Measurements from ENCODE around the gene WASF3.

The WASF3 gene

GRCh38 chr13:26658448-26659385, 101.2 kb downstream of the WASF3 start:
- Histone ChIP-seq H3K27me3 (ENCODE audit: control insufficient read depth, insufficient read depth, low read length) (no peaks in the 10 kb centered on the region), H3K36me3 (ENCODE audit: control insufficient read depth, insufficient read depth, low read length) (no peaks in the 10 kb centered on the region), H3K9ac (ENCODE audit: low read length) (no peak overlapping the region), H3K27ac (ENCODE audit: low read depth, low read length) (no peak overlapping the region), H3K4me3 (ENCODE audit: low read length) (no peak overlapping the region), H3K4me1 (ENCODE audit: control insufficient read depth, insufficient read depth, low read length) (peaks cover 2% of the 10 kb centered on the region)

- H3K4me3 ChIP-seq (ENCODE audit: low read length): no peak overlapping the region
- H3K36me3 ChIP-seq (ENCODE audit: control insufficient read depth, insufficient read depth, low read length): no peaks in the 10 kb centered on the region
- no peak overlapping the region for H3K9ac ChIP-seq (ENCODE audit: low read length)
- peaks cover 2% of the 10 kb centered on the region for H3K4me1 ChIP-seq (ENCODE audit: control insufficient read depth, insufficient read depth, low read length)
- H3K27ac ChIP-seq (ENCODE audit: low read depth, low read length): no peak overlapping the region
- H3K27me3 ChIP-seq (ENCODE audit: control insufficient read depth, insufficient read depth, low read length): no peaks in the 10 kb centered on the region
These were observed 102.7 kb downstream of the WASF3 start for GRCh38 chr13:26660185-26660584.

GRCh38 chr13:26660766-26661165, 103.3 kb downstream of the WASF3 start:
- H3K27ac ChIP-seq (ENCODE audit: low read depth, low read length): no peak overlapping the region
- H3K9ac ChIP-seq (ENCODE audit: low read length): no peak overlapping the region

GRCh38 chr13:26663791-26664190, 106.3 kb downstream of the WASF3 start:
- no peak overlapping the region for H3K4me3 ChIP-seq (ENCODE audit: low read length)
- no peaks in the 10 kb centered on the region for H3K27me3 ChIP-seq (ENCODE audit: control insufficient read depth, insufficient read depth, low read length)
- no peaks in the 10 kb centered on the region for H3K36me3 ChIP-seq (ENCODE audit: control insufficient read depth, insufficient read depth, low read length)
- no peaks in the 10 kb centered on the region for H3K4me1 ChIP-seq (ENCODE audit: control insufficient read depth, insufficient read depth, low read length)
- H3K9ac ChIP-seq (ENCODE audit: low read length): no peak overlapping the region
- no peak overlapping the region for H3K27ac ChIP-seq (ENCODE audit: low read depth, low read length)

More at GRCh38 chr13:26660766-26661165, 103.3 kb downstream of the WASF3 start:
- Histone ChIP-seq H3K36me3 (ENCODE audit: control insufficient read depth, insufficient read depth, low read length) (no peaks in the 10 kb centered on the region), H3K4me3 (ENCODE audit: low read length) (no peak overlapping the region), H3K27me3 (ENCODE audit: control insufficient read depth, insufficient read depth, low read length) (no peaks in the 10 kb centered on the region), H3K4me1 (ENCODE audit: control insufficient read depth, insufficient read depth, low read length) (peaks cover 2% of the 10 kb centered on the region)

- Histone ChIP-seq H3K9ac (ENCODE audit: low read length) (no peak overlapping the region), H3K4me3 (ENCODE audit: low read length) (no peak overlapping the region), H3K27ac (ENCODE audit: low read depth, low read length) (no peak overlapping the region), H3K4me1 (ENCODE audit: control insufficient read depth, insufficient read depth, low read length) (no peaks in the 10 kb centered on the region), H3K36me3 (ENCODE audit: control insufficient read depth, insufficient read depth, low read length) (no peaks in the 10 kb centered on the region), H3K27me3 (ENCODE audit: control insufficient read depth, insufficient read depth, low read length) (no peaks in the 10 kb centered on the region)
These were observed 106.8 kb downstream of the WASF3 start for GRCh38 chr13:26664286-26664685.

- H3K27ac ChIP-seq (ENCODE audit: low read depth, low read length): no peak overlapping the region
- no peaks in the 10 kb centered on the region for H3K27me3 ChIP-seq (ENCODE audit: control insufficient read depth, insufficient read depth, low read length)
- no peaks in the 10 kb centered on the region for H3K4me1 ChIP-seq (ENCODE audit: control insufficient read depth, insufficient read depth, low read length)
- no peaks in the 10 kb centered on the region for H3K36me3 ChIP-seq (ENCODE audit: control insufficient read depth, insufficient read depth, low read length)
- H3K9ac ChIP-seq (ENCODE audit: low read length): no peak overlapping the region
- no peak overlapping the region for H3K4me3 ChIP-seq (ENCODE audit: low read length)
These were observed 107.4 kb downstream of the WASF3 start for GRCh38 chr13:26664876-26665275.

- Histone ChIP-seq H3K27me3 (ENCODE audit: control insufficient read depth, insufficient read depth, low read length) (no peaks in the 10 kb centered on the region), H3K36me3 (ENCODE audit: control insufficient read depth, insufficient read depth, low read length) (no peaks in the 10 kb centered on the region), H3K4me3 (ENCODE audit: low read length) (no peak overlapping the region), H3K27ac (ENCODE audit: low read depth, low read length) (no peak overlapping the region), H3K4me1 (ENCODE audit: control insufficient read depth, insufficient read depth, low read length) (no peaks in the 10 kb centered on the region), H3K9ac (ENCODE audit: low read length) (no peak overlapping the region)
These were observed 111.1 kb downstream of the WASF3 start for GRCh38 chr13:26668357-26669146.

- Histone ChIP-seq H3K36me3 (ENCODE audit: control insufficient read depth, insufficient read depth, low read length) (no peaks in the 10 kb centered on the region), H3K27me3 (ENCODE audit: control insufficient read depth, insufficient read depth, low read length) (no peaks in the 10 kb centered on the region)
These were observed 116.4 kb downstream of the WASF3 start for GRCh38 chr13:26673890-26674289.

GRCh38 chr13:26677156-26677555, 119.7 kb downstream of the WASF3 start:
- Histone ChIP-seq H3K9ac (ENCODE audit: low read length) (no peak overlapping the region), H3K4me1 (ENCODE audit: control insufficient read depth, insufficient read depth, low read length) (no peaks in the 10 kb centered on the region), H3K27me3 (ENCODE audit: control insufficient read depth, insufficient read depth, low read length) (no peaks in the 10 kb centered on the region), H3K27ac (ENCODE audit: low read depth, low read length) (no peak overlapping the region), H3K4me3 (ENCODE audit: low read length) (no peak overlapping the region), H3K36me3 (ENCODE audit: control insufficient read depth, insufficient read depth, low read length) (no peaks in the 10 kb centered on the region)

More at GRCh38 chr13:26673890-26674289, 116.4 kb downstream of the WASF3 start:
- Histone ChIP-seq H3K4me3 (ENCODE audit: low read length) (no peak overlapping the region), H3K27ac (ENCODE audit: low read depth, low read length) (no peak overlapping the region), H3K9ac (ENCODE audit: low read length) (no peak overlapping the region), H3K4me1 (ENCODE audit: control insufficient read depth, insufficient read depth, low read length) (no peaks in the 10 kb centered on the region)

GRCh38 chr13:26678330-26678729, 120.8 kb downstream of the WASF3 start:
- H3K27me3 ChIP-seq (ENCODE audit: control insufficient read depth, insufficient read depth, low read length): no peaks in the 10 kb centered on the region
- H3K9ac ChIP-seq (ENCODE audit: low read length): no peak overlapping the region
- H3K27ac ChIP-seq (ENCODE audit: low read depth, low read length): no peak overlapping the region
- H3K4me1 ChIP-seq (ENCODE audit: control insufficient read depth, insufficient read depth, low read length): no peaks in the 10 kb centered on the region
- no peaks in the 10 kb centered on the region for H3K36me3 ChIP-seq (ENCODE audit: control insufficient read depth, insufficient read depth, low read length)
- H3K4me3 ChIP-seq (ENCODE audit: low read length): no peak overlapping the region

GRCh38 chr13:26678796-26679195, 121.3 kb downstream of the WASF3 start:
- Histone ChIP-seq H3K27ac (ENCODE audit: low read depth, low read length) (no peak overlapping the region), H3K27me3 (ENCODE audit: control insufficient read depth, insufficient read depth, low read length) (no peaks in the 10 kb centered on the region), H3K36me3 (ENCODE audit: control insufficient read depth, insufficient read depth, low read length) (no peaks in the 10 kb centered on the region), H3K4me1 (ENCODE audit: control insufficient read depth, insufficient read depth, low read length) (no peaks in the 10 kb centered on the region), H3K4me3 (ENCODE audit: low read length) (no peak overlapping the region), H3K9ac (ENCODE audit: low read length) (no peak overlapping the region)

GRCh38 chr13:26679411-26680122, 122.1 kb downstream of the WASF3 start:
- H3K27me3 ChIP-seq (ENCODE audit: control insufficient read depth, insufficient read depth, low read length): no peaks in the 10 kb centered on the region
- no peaks in the 10 kb centered on the region for H3K36me3 ChIP-seq (ENCODE audit: control insufficient read depth, insufficient read depth, low read length)
- H3K4me3 ChIP-seq (ENCODE audit: low read length): no peak overlapping the region
- H3K4me1 ChIP-seq (ENCODE audit: control insufficient read depth, insufficient read depth, low read length): no peaks in the 10 kb centered on the region
- no peak overlapping the region for H3K9ac ChIP-seq (ENCODE audit: low read length)
- H3K27ac ChIP-seq (ENCODE audit: low read depth, low read length): no peak overlapping the region

Data from rectal smooth muscle tissue (tissue), 1 donor.